Keratinocyte (primary cell): ENCODE results near the gene UCHL5. TPM values are rescaled to one million over a fixed set of nuclear protein-coding genes. Genes with fewer than 3 reads are reported as not detected.

ENCODE experiments used
- DNase-seq: peaks from one replicate; pipeline ENCODE4 v3.0.0-alpha.2; 2011; ENCODE audit warnings: low read depth, missing footprints, low spot score
- FAIRE-seq: peaks from 2 replicates; lab custom pipeline; 2011; peaks lifted over from hg19 to GRCh38; lab: Jason Lieb, UNC
- H2AFZ ChIP-seq: 2 replicates; pipeline ENCODE4 v1.6.0; 2012; ENCODE audit warnings: low read length, control low read depth, inconsistent platforms; ENCODE audit not compliant: control insufficient read depth
- H3K27ac ChIP-seq: 2 replicates; pipeline ENCODE4 v1.5.1; 2011; ENCODE audit warnings: low read length; ENCODE audit not compliant: control insufficient read depth, insufficient read depth
- H3K27me3 ChIP-seq: 3 replicates; pipeline ENCODE4 v1.6.0; 2011; ENCODE audit warnings: low read length; ENCODE audit not compliant: control insufficient read depth, insufficient read depth; ENCODE audit errors: extremely low read depth
- H3K36me3 ChIP-seq, 2 experiments: 2 replicates in 1 of 2; 3 replicates in 1 of 2; pipeline ENCODE4 v1.5.1; 2011; ENCODE audit warnings: low read length in 2 of 2, mild to moderate bottlenecking in 1 of 2; ENCODE audit not compliant: control insufficient read depth in 2 of 2, insufficient read depth in 2 of 2; ENCODE audit errors: extremely low read depth in 1 of 2
- H3K4me1 ChIP-seq: 3 replicates; pipeline ENCODE4 v1.5.1; 2011; ENCODE audit warnings: low read length; ENCODE audit not compliant: control insufficient read depth, insufficient read depth; ENCODE audit errors: extremely low read depth
- H3K4me2 ChIP-seq: 3 replicates; pipeline ENCODE4 v1.6.0; 2011; ENCODE audit warnings: low read depth, low read length; ENCODE audit not compliant: control insufficient read depth, insufficient read depth; ENCODE audit errors: extremely low read depth
- H3K4me3 ChIP-seq, 3 experiments: fragments of 200-600 bp in 1 of 3; sonication (generic) in 1 of 3; 2 replicates in 2 of 3; 3 replicates in 1 of 3; pipeline ENCODE4 v1.5.1; 2011 to 2016; ENCODE audit warnings: low read length in 3 of 3, mild to moderate bottlenecking in 3 of 3, control low read depth in 2 of 3, inconsistent platforms in 1 of 3, low read depth in 1 of 3, mixed read lengths in 1 of 3, mixed run types in 1 of 3, moderate library complexity in 1 of 3; ENCODE audit not compliant: control insufficient read depth in 2 of 3, insufficient read depth in 2 of 3; ENCODE audit errors: extremely low read depth in 1 of 3
- H3K79me2 ChIP-seq: 2 replicates; pipeline ENCODE4 v1.6.0; 2012; ENCODE audit warnings: low read length; ENCODE audit not compliant: control insufficient read depth, insufficient read depth
- H3K9ac ChIP-seq: 3 replicates; pipeline ENCODE4 v1.6.0; 2011; ENCODE audit warnings: low read length; ENCODE audit not compliant: control insufficient read depth, insufficient read depth; ENCODE audit errors: extremely low read depth
- H3K9me1 ChIP-seq: 3 replicates; pipeline ENCODE4 v1.6.0; 2011; ENCODE audit warnings: low read length; ENCODE audit not compliant: control insufficient read depth, insufficient read depth; ENCODE audit errors: extremely low read depth
- H3K9me3 ChIP-seq: 2 replicates; pipeline ENCODE4 v1.5.1; 2012; ENCODE audit warnings: low read depth, low read length; ENCODE audit not compliant: control insufficient read depth
- H4K20me1 ChIP-seq: 3 replicates; pipeline ENCODE4 v1.6.0; 2011; ENCODE audit warnings: low read length; ENCODE audit not compliant: control insufficient read depth, insufficient read depth; ENCODE audit errors: extremely low read depth
- CTCF ChIP-seq, 3 experiments: IDR thresholded peaks in 1 of 3; conservative IDR thresholded peaks in 1 of 3; optimal IDR thresholded peaks in 1 of 3; 2 replicates in 2 of 3; 3 replicates in 1 of 3; pipeline versions ENCODE3 to v1.5.1; 2011; ENCODE audit warnings: low read length in 3 of 3, mild to moderate bottlenecking in 3 of 3, moderate library complexity in 2 of 3, control low read depth in 1 of 3, inconsistent platforms in 1 of 3; ENCODE audit not compliant: insufficient read depth in 2 of 3; ENCODE audit errors: extremely low read depth in 1 of 3
- EZH2 ChIP-seq: IDR thresholded peaks from one replicate; pipeline ENCODE4 v1.6.1; 2012; ENCODE audit warnings: inconsistent platforms, mild to moderate bottlenecking, low read length, moderate library complexity
- dilution Hi-C: fragments of 300-500 bp; cut with MboI; formaldehyde crosslinking; loops from one replicate; pipeline ENCODE4 v1.7.0; 2020; ENCODE audit warnings: low sequenced_read_pairs; ENCODE audit not compliant: extremely low pct_ligation_motif_present
- polyA plus RNA-seq, 5 experiments: library from polyadenylated mRNA; depleted of rRNA in 3 of 5; stranded (reverse) in 3 of 5; stranded (forward) in 1 of 5; unstranded in 1 of 5; fragments of >200 nt; gene quantifications; 1 replicate in 1 of 5; 2 replicates in 3 of 5; 3 replicates in 1 of 5; pipeline versions ENCODE4 v1.2.1 to v1.2.3, GENCODE V29; 2011 to 2012; ENCODE audit warnings: missing spikeins in 2 of 5, low read depth in 1 of 5, low replicate concordance in 1 of 5

The UCHL5 gene
- polyA plus RNA-seq, 1 donor (not counting 4 experiments of a cell fraction or from before 2014, with no cell fraction given): 53.7 TPM

- Histone ChIP-seq H3K27ac (no peak overlapping the region), H3K27me3 (no peaks in the 10 kb centered on the region), H3K4me2 (no peak overlapping the region), H3K79me2 (peaks cover 72% of the 10 kb centered on the region), H3K9me1 (no peaks in the 10 kb centered on the region), H4K20me1 (no peaks in the 10 kb centered on the region), H3K9me3 (no peaks in the 10 kb centered on the region), H3K9ac (no peak overlapping the region), H3K4me1 (no peaks in the 10 kb centered on the region), H3K36me3 (peaks cover 3 to 9% of the 10 kb centered on the region in 2 experiments), H3K4me3 (no peak overlapping the region), H2AFZ (no peak overlapping the region)
- DNase-seq (no peak), FAIRE-seq (no peak)
- dilution Hi-C loops: no loop called here
- no peak for TF ChIP-seq CTCF (optimal IDR thresholded peaks at IDR 0.05 in 1 of 3, IDR thresholded peaks at IDR 0.05 in 1 of 3, conservative IDR thresholded peaks at IDR 0.05 in 1 of 3; ENCODE audit: extremely low read depth in 1 of 3, insufficient read depth in 2 of 3, low read length in 3 of 3)
- no peak for TF ChIP-seq EZH2
These were observed 8.9 kb upstream of the UCHL5 start for GRCh38 chr1:193068013-193068412.

GRCh38 chr1:193066606-193067005 is 7.4 kb upstream of the UCHL5 start:
- Histone ChIP-seq H3K4me1 (no peaks in the 10 kb centered on the region), H3K4me2 (no peak overlapping the region), H3K79me2 (peaks cover 80% of the 10 kb centered on the region), H3K4me3 (no peak overlapping the region), H3K36me3 (peaks cover 3 to 9% of the 10 kb centered on the region in 2 experiments), H3K9me3 (no peaks in the 10 kb centered on the region), H3K9me1 (no peaks in the 10 kb centered on the region), H2AFZ (no peak overlapping the region), H3K9ac (no peak overlapping the region), H4K20me1 (no peaks in the 10 kb centered on the region), H3K27me3 (no peaks in the 10 kb centered on the region), H3K27ac (no peak overlapping the region)
- dilution Hi-C loops: no loop called here
- no peak for TF ChIP-seq EZH2
- TF ChIP-seq CTCF (optimal IDR thresholded peaks at IDR 0.05 in 1 of 3, IDR thresholded peaks at IDR 0.05 in 1 of 3, conservative IDR thresholded peaks at IDR 0.05 in 1 of 3; ENCODE audit: extremely low read depth in 1 of 3, insufficient read depth in 2 of 3, low read length in 3 of 3): no peak
- FAIRE-seq (no peak), DNase-seq (no peak)
